ENCODE results near the gene PTAFR. TPM values are rescaled to one million over a fixed set of nuclear protein-coding genes. Genes with fewer than 3 reads are reported as not detected.
"Not testable (repeated sequence)": the region's sequence is repeated elsewhere in the genome, so short reads cannot be mapped to it uniquely, and the experiment has no call there.

Gene PTAFR
- total RNA-seq, 2 donors from 2014 or later = 6.5 to 9.2 TPM

DNA sequence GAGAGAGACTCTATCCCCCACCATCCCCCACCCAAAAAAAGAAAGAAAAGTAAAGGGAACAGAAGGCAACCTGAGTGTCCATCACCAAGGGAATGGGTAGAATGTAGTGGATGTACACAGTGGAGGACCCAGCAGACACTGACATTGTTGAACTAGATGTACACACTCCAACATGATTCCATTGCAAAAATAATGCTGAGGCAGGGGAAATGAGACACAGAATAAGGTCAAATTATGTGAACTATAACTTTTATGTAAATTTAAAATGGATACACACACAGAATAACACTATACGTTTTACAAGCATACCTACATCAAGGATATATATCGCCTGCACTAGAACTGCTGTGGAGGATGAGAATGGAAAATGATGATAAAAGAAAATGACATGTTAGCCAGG lies 34.8 kb downstream of the PTAFR start:
- DNase-seq (ENCODE audit: low spot score) (no peak), ATAC-seq (ENCODE audit: insufficient number of reproducible peaks, low FRiP score, low read depth) (no peak)
- TF ChIP-seq CTCF (IDR thresholded peaks at IDR 0.05) = no peak
- Histone ChIP-seq H3K27ac (no peak overlapping the region), H3K9me3 (no peaks in the 10 kb centered on the region), H3K36me3 (no peaks in the 10 kb centered on the region), H3K4me1 (ENCODE audit: control insufficient read depth in 1 of 2, low read depth in 2 of 2) (no peaks in the 10 kb centered on the region), H3K4me3 (no peak overlapping the region), H3K27me3 (replicated peaks; ENCODE audit: insufficient read depth) (no peaks in the 10 kb centered on the region)

GRCh38 chr1:28139866-28140265 lies 36.6 kb downstream of the PTAFR start:
- not testable (repeated sequence) for H3K4me3 ChIP-seq; H3K4me1 ChIP-seq (ENCODE audit: control insufficient read depth in 1 of 2, low read depth in 2 of 2); H3K36me3 ChIP-seq; ATAC-seq (ENCODE audit: insufficient number of reproducible peaks, low FRiP score, low read depth); H3K9me3 ChIP-seq; H3K27ac ChIP-seq; H3K27me3 ChIP-seq (replicated peaks; ENCODE audit: insufficient read depth); DNase-seq (ENCODE audit: low spot score)

GRCh38 chr1:28139025-28139712 lies 37.3 kb downstream of the PTAFR start:
- no peak overlapping the region for H3K27ac ChIP-seq
- DNase-seq (ENCODE audit: low spot score) (no peak), ATAC-seq (ENCODE audit: insufficient number of reproducible peaks, low FRiP score, low read depth) (no peak)
- no peak for TF ChIP-seq CTCF (IDR thresholded peaks at IDR 0.05)
- H3K4me1 ChIP-seq (ENCODE audit: control insufficient read depth in 1 of 2, low read depth in 2 of 2) = no peaks in the 10 kb centered on the region
- no peaks in the 10 kb centered on the region for H3K27me3 ChIP-seq (replicated peaks; ENCODE audit: insufficient read depth)
- H3K4me3 ChIP-seq = no peak overlapping the region
- H3K36me3 ChIP-seq = no peaks in the 10 kb centered on the region
- H3K9me3 ChIP-seq = no peaks in the 10 kb centered on the region

GRCh38 chr1:28136922-28137613 lies 39.4 kb downstream of the PTAFR start:
- Histone ChIP-seq H3K4me3 (no peak overlapping the region), H3K27ac (no peak overlapping the region), H3K27me3 (replicated peaks; ENCODE audit: insufficient read depth) (no peaks in the 10 kb centered on the region), H3K9me3 (no peaks in the 10 kb centered on the region), H3K4me1 (ENCODE audit: control insufficient read depth in 1 of 2, low read depth in 2 of 2) (no peaks in the 10 kb centered on the region), H3K36me3 (no peaks in the 10 kb centered on the region)
- ATAC-seq (ENCODE audit: insufficient number of reproducible peaks, low FRiP score, low read depth) (no peak), DNase-seq (ENCODE audit: low spot score) (no peak)
- no peak for TF ChIP-seq CTCF (IDR thresholded peaks at IDR 0.05)

- DNase-seq (ENCODE audit: low spot score) (no peak), ATAC-seq (ENCODE audit: insufficient number of reproducible peaks, low FRiP score, low read depth) (no peak)
- no peak for TF ChIP-seq CTCF (IDR thresholded peaks at IDR 0.05)
- Histone ChIP-seq H3K27me3 (replicated peaks; ENCODE audit: insufficient read depth) (no peaks in the 10 kb centered on the region), H3K36me3 (no peaks in the 10 kb centered on the region), H3K27ac (no peak overlapping the region), H3K9me3 (no peaks in the 10 kb centered on the region), H3K4me1 (ENCODE audit: control insufficient read depth in 1 of 2, low read depth in 2 of 2) (no peaks in the 10 kb centered on the region), H3K4me3 (no peak overlapping the region)
Observed at GRCh38 chr1:28136169-28136921, 40.1 kb downstream of the PTAFR start.

Data from thoracic aorta (tissue), 2 donors.